GM19043 (cell line): Measurements from ENCODE around the gene ARID5B.

Experiments used
- ATAC-seq: cut with Tn5 transposase; IDR thresholded peaks from one replicate; pipeline ENCODE4 v1.9.1; 2021; ENCODE audit warnings: low read depth; ENCODE audit not compliant: unreplicated experiment

ARID5B gene

GRCh38 chr10:62085821-62086220, 184.3 kb downstream of the ARID5B start:
- ATAC-seq, result no peak

DNA sequence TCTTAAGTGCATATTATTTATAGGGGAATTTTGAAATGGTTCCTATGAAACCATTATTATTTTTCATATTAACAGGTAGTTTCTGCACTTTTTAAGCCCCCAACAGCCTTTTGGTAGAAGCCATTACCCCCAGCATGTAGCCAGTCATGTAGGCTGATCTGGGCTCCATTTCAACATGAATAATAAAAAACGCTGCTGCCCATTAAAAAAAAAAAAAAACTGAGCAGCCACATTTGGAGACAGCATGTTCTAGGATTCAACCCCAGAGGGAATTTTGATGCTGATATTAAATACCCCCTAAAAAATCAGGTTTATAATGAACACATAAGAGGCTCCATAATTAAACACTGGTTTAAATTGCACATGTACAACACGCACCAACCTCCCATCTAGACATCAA, 185.8 kb downstream of the ARID5B start:
- ATAC-seq, result no peak

DNA sequence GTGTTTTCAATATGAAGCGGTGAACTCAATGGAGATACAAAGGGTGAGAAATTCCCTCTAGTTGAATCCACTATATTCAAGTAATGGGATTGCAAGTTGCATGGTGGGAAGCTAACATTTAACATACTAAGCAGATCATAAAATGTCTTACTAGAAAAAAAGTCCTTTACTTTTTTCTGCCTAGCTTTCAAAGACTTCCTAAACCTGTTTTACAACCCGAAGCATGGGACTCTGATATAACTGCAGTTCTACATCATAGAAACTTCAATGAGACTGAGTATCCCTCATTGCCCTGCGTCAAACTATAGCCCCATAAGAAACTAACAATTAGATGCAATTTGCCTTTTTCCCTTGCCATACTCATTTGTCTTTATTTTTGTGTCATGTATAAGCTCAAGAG, 187.3 kb downstream of the ARID5B start:
- ATAC-seq, result no peak

DNA sequence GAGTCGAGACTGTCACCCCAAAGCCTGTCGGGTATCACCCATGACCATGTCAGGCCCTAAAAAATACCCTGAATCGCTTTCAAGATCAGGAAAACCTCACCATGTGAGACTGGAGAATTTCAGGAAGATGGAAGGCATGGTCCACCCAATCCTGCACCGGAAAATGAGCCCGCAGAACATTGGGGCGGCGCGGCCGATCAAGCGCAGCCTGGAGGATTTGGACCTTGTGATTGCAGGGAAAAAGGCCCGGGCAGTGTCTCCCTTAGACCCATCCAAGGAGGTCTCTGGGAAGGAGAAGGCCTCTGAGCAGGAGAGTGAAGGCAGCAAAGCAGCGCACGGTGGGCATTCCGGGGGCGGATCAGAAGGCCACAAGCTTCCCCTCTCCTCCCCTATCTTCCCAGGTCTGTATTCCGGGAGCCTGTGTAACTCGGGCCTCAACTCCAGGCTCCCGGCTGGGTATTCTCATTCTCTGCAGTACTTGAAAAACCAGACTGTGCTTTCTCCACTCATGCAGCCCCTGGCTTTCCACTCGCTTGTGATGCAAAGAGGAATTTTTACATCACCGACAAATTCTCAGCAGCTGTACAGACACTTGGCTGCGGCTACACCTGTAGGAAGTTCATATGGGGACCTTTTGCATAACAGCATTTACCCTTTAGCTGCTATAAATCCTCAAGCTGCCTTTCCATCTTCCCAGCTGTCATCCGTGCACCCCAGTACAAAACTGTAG, 191.0 kb downstream of the ARID5B start:
- no peak for ATAC-seq

GRCh38 chr10:62093863-62094291, 192.4 kb downstream of the ARID5B start:
- ATAC-seq, result no peak

GRCh38 chr10:62095181-62096122, 194.0 kb downstream of the ARID5B start:
- ATAC-seq, result no peak

DNA sequence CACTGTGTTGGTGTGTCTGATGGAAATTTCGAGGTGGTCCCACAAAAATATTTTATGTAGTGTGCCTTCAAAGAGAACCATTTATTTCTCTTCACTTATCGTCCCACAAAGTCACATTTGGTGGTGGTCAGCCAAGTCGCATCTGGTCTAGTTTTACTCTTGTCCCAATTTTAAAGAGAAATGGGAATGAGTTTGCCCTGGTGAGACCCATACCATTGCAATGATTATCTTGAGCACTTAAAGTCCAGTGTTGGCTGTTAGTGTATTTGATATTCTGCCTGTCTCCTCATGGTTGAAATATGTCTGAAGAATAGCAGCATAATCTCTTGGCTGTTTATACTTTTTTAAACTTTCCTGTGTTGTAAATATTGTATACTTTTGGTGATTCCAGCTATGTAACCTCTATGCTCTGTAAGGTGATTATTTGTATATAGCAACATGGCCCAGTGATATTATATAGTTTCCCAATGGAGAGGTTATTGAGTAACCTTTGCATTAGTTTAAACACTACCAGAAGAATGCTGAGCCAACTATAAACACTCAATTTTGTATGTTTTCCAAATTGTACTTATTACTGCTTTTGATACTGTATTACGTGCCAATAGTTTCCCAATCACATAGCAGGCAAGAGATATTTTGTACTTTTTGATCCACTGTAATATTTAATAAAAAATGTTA, 194.9 kb downstream of the ARID5B start:
- no peak for ATAC-seq

DNA sequence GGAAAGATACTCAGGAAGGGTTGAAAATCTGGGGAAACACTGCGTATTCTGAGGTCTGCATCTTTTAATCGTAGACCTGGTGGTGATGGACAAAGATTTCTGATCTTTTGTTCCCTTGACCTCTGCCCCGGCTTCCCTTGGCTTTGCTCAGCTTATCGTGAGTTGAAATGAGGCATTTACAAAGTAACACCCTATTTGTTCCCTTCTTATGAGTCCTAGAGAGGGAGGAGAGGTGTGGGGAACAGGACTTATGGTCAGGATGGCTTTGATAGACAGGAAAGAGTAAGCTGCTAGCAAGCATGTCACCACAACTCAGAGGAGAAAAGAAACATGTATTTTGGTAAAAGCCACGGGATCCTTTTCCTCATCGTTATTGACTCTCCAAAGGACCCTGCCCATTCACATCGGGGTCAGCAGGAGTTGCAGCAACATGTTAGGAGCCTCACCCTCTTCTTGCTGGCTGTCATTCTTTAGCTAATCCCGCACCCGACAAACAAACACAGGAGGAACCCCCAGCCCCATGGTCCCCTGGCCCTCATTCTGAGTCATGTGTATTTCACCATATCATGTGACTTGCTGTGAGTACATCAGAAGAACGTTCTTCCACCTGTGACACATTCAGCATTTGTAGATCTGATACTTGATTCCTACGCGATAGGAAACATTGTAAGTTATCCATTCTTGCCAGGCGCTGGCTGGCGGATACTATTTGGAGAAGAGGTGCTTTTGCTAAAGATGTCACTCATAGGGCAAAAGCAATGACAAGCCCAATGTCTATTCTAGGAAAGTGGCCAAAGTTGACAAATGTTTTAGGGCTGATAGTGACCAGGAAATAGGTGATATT, 197.0 kb downstream of the ARID5B start:
- no peak for ATAC-seq

GRCh38 chr10:62099299-62099698, 197.8 kb downstream of the ARID5B start:
- ATAC-seq, result no peak

DNA sequence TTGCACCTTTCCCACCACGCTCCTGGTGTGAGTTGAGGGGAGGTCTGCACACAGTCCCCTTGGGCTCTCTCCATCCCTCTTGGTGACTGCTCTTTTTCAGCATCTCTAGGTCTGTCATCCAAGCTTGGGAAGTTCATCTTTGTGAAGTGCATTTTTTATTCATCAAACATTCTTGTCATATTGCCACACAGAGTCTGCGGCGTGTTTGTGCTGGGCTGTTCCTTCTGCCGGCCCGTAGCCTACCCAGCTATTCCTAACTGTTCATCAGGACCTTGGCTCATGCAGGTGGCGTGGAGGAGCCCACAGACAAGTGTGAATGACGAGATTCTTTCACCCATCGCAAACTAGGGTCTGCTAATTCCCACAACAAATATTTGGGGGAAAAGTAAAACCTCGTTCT, 202.4 kb downstream of the ARID5B start:
- no peak for ATAC-seq

DNA sequence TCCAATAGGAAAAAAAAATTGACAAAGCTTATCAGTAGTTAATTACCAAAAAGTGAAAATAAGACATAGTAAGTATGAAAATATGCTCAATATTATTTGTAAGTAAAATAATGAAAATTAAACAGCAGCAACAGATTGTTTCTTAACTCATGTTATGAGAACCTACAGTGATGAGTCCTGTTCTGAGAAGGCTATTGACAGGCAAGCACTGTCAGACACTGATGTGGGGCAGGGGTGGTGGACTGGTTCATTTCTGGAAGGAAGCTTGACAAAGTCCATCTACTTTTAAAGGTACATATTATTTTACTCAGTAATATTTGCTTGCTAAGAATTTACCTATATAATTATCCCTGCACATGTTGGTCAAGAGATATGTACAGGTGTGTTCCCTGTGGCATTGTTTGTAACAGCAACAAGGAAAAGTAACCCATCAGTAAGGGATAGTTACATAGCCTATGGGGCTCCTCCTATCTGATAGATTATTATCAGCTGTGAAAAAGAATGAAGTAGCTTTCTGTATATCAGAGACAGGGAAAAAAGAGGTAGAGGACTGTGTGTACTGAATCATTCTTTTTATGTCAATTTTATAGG, 205.5 kb downstream of the ARID5B start:
- ATAC-seq, result no peak

- no peak for ATAC-seq
Measured at GRCh38 chr10:62108759-62109586, 207.5 kb downstream of the ARID5B start.

DNA sequence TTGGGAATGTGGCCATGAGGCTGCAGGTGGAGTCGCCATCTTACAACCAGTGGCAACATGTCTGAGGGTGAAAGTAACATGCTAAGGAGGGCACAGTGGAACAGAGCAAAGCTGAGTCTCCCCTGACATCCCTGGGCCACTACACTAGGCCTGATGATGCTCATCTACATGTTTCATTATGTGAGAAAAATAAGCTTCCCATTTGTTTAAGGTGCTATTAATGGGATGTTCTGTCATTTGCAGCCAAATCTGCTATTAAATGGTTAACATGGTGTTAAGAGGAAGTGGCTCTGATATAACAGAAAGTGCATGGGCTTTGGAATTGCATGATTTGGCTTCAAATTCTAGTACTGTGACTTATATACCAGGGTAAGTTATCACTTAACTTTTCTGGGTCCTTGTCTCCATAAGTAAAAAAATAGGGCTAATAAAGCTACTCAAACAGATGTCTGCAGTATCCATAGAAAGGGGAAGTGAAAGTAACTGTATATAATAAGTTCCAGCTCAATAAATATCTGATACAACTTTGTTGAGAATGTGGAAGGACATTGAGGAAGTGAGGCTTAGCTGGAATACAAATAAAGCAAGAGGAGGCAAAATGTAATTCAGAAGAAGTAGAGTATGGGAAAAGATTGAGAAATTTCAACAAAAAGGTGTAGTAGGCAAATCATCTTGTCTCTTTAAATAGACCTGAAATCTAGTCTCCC, 208.2 kb downstream of the ARID5B start:
- ATAC-seq, result peak; percentile 74

DNA sequence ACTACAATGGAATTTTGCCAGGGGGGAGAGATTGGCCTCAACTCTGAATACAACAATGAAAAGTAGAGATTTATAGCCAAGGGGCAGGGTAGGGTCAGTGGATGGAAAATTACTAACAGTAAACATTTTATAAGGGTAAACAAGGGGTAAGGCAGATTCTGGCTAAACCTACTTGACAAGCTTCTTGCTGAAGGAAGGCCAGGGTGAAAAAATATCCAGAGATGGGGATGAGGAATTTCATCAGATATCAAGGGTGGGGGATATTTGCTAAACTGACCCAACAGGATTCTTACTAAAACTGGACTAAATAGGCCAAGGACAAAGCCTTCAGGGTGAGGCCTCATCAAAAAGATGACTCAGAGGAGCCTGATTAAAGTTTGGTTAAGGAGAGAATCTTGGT, 210.8 kb downstream of the ARID5B start:
- no peak for ATAC-seq

DNA sequence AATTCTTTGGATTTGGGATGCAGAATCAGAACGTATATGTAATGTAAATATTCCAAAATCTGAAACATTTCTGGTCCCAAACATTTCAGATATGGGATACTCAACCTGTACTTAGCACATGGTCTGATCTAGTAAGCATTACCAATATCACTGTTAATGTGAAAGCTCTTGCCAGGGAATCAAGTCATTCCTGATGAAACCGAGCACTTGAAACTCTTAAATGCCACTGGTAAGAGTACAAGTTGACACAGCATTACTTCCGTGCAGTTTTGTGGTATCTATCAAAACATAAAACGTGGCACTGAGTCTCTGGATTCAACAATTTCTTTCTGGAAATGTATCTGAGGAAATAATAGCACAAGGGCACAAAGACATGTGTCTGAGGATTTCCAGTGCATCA, 211.5 kb downstream of the ARID5B start:
- no peak for ATAC-seq

DNA sequence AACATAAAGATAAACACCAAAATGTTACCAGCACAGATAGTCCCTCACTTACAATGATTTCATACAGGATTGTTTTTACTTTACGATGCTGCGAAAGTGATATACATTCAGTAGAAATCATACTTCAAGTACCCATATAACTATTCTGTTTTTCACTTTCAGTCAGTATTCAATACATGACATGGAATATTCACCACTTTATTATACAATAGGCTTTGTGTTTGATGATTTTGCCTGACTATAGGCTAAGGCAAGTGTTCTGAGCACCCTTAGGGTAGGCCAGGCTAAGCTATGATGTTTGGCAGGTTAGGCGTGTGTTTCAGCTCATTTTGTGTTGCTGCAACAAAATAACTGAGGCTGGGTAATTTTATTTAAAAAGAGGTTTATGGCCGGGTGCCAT, 212.2 kb downstream of the ARID5B start:
- ATAC-seq, result no peak

GRCh38 chr10:62115321-62115720, 213.8 kb downstream of the ARID5B start:
- ATAC-seq, result no peak

DNA sequence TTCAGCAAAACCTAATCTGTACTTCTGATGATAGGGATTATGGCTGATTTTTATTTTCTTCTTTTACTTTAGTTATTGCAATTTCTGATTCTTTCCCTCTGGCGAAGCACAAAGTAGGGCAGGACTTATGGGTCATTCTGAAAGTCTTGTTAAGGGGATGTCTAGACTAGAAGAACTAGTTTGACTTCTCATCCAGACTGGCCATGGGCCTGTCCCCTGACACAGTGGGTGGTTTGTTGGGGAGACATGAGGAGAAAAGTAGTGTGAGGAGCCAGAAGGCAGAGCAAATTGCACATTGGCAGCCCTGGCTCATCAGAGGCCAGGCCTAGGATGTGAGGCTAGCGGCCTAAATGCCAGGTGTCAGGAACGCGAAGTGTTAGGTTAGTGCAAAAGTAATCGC, 214.3 kb downstream of the ARID5B start:
- no peak for ATAC-seq
